ENCODE data around the gene MYPOP. TPM values are rescaled to one million over a fixed set of nuclear protein-coding genes. Genes with fewer than 3 reads are reported as not detected.

The MYPOP gene
- total and polyA plus RNA-seq, 2 of the 13 experiments (the other 11 are each of a cell fraction or from before 2014, with no cell fraction given), result 2.3 to 2.7 TPM

GRCh38 chr19:45902651-45903625 lies 525 bp upstream of the MYPOP start (continued):
- no peak for TF ChIP-seq SKIL (CRISPR knock-in tag; IDR thresholded peaks at IDR 0.05; ENCODE audit: borderline replicate concordance)
- no peak for TF ChIP-seq ZNF639 (CRISPR knock-in tag; conservative IDR thresholded peaks at IDR 0.05)
- no peak for TF ChIP-seq ZNF451 (CRISPR knock-in tag; IDR thresholded peaks at IDR 0.05)
- peak; percentile 23; the same call in 1 of the 2 replicates for TF ChIP-seq HES4 (CRISPR knock-in tag; IDR thresholded peaks at IDR 0.05; ENCODE audit: borderline replicate concordance)
- no peak for TF ChIP-seq TP53 (CRISPR knock-in tag; conservative IDR thresholded peaks at IDR 0.05)
- TF ChIP-seq ATRX (CRISPR knock-in tag; IDR thresholded peaks at IDR 0.05; ENCODE audit: borderline replicate concordance), result no peak
- TF ChIP-seq RBM39 (IDR thresholded peaks at IDR 0.05; ENCODE audit: low read depth, low read length, poor library complexity, severe bottlenecking), result peak; percentile 51
- no peak for TF ChIP-seq ZNF616 (CRISPR knock-in tag; IDR thresholded peaks at IDR 0.05; ENCODE audit: low read depth)
- peak; percentile 70; the same call in 1 of the 2 replicates for TF ChIP-seq ZFY (CRISPR knock-in tag; IDR thresholded peaks at IDR 0.05)
- TF ChIP-seq IRF9 (CRISPR knock-in tag; IDR thresholded peaks at IDR 0.05; ENCODE audit: borderline replicate concordance), result 0 out of 2 replicates have a peak, but pooled peaks have one; percentile 26
- no peak for TF ChIP-seq STAT5B (CRISPR knock-in tag; IDR thresholded peaks at IDR 0.05)
- 0 out of 2 replicates have a peak, but pooled peaks have one; percentile 3 for TF ChIP-seq PITX1 (CRISPR knock-in tag; IDR thresholded peaks at IDR 0.05)
- TF ChIP-seq ZNF234 (CRISPR knock-in tag; conservative IDR thresholded peaks at IDR 0.05), result no peak
- peak; percentile 19; the same call in 1 of the 2 replicates for TF ChIP-seq THRA (CRISPR knock-in tag; IDR thresholded peaks at IDR 0.05; ENCODE audit: borderline replicate concordance)
- TF ChIP-seq SOX6 (IDR thresholded peaks at IDR 0.05), result no peak
- TF ChIP-seq SOX6 (CRISPR knock-in tag; IDR thresholded peaks at IDR 0.05), result peak; percentile 27; the same call in 1 of the 2 replicates
- TF ChIP-seq ARID5B (CRISPR knock-in tag; IDR thresholded peaks at IDR 0.05), result no peak
